GM12878 (cell line): Measurements from ENCODE around the gene CD164L2. TPM values are rescaled to one million over a fixed set of nuclear protein-coding genes. Genes with fewer than 3 reads are reported as not detected.

ENCODE experiments used
- ATAC-seq: fragments of 200-7000 bp; cut with Tn5 transposase; 3 replicates; pipeline ENCODE4 v1.9.1; 2020; ENCODE audit warnings: mild to moderate bottlenecking, moderate library complexity
- BruUV-seq: library from RNA; stranded (reverse); fragments of 400-500 nt; replicated peaks from 2 replicates; lab custom pipeline; 2021; lab: Mats Ljungman, UMichigan
- CTCF ChIA-PET: fragments of 300-600 bp; sonication (Branson Sonifier 250); formaldehyde crosslinking; extraction: SDS; loops from one replicate; lab custom pipeline; 2021; ENCODE audit warnings: inconsistent platforms; lab: Yijun Ruan, JAX
- POLR2A ChIA-PET: fragments of 350-600 bp; formaldehyde crosslinking; extraction: SDS; loops from one replicate; lab custom pipeline; 2021; ENCODE audit warnings: inconsistent platforms; lab: Charles Lee
- RAD21 ChIA-PET: fragments of 300-600 bp; sonication (Branson Sonifier 250); formaldehyde crosslinking; loops from one replicate; lab custom pipeline; 2023; ENCODE audit warnings: antibody characterized with exemption; ENCODE audit not compliant: unreplicated experiment; lab: Charles Lee
- SMC1A ChIA-PET: fragments of 300-600 bp; sonication (Branson Sonifier 250); formaldehyde crosslinking; loops from one replicate; lab custom pipeline; 2023; ENCODE audit not compliant: unreplicated experiment, uncharacterized antibody; lab: Charles Lee
- DNase-seq: peaks from one replicate; pipeline ENCODE4 v3.0.0-alpha.2; 2011; ENCODE audit warnings: low read depth, low spot score
- FAIRE-seq: peaks from 3 replicates; lab custom pipeline; 2011; peaks lifted over from hg19 to GRCh38; lab: Jason Lieb, UNC
- H2AFZ ChIP-seq: 2 replicates; pipeline ENCODE4 v1.6.0; 2011; ENCODE audit warnings: low read depth, low read length, control low read depth; ENCODE audit not compliant: control insufficient read depth
- H3K27ac ChIP-seq: 2 replicates; pipeline ENCODE4 v1.5.1; 2011; ENCODE audit warnings: control low read depth; ENCODE audit not compliant: control insufficient read depth, insufficient read depth
- H3K27me3 ChIP-seq, 2 experiments: replicated peaks in 1 of 2; 2 replicates each; pipeline versions ENCODE4 v1.6.0 to v1.6.1; 2011; ENCODE audit warnings: low read length in 1 of 2; ENCODE audit not compliant: control insufficient read depth in 2 of 2, insufficient read depth in 2 of 2
- H3K36me3 ChIP-seq, 2 experiments: 2 replicates each; pipeline ENCODE4 v1.5.1; 2011; ENCODE audit warnings: low read length in 1 of 2; ENCODE audit not compliant: control insufficient read depth in 2 of 2, insufficient read depth in 2 of 2
- H3K4me1 ChIP-seq: 2 replicates; pipeline ENCODE4 v1.6.1; 2011; ENCODE audit warnings: mild to moderate bottlenecking, low read length, moderate library complexity, mixed read lengths; ENCODE audit not compliant: control insufficient read depth, insufficient read depth
- H3K4me2 ChIP-seq: 2 replicates; pipeline ENCODE4 v1.6.0; 2011; ENCODE audit warnings: control low read depth; ENCODE audit not compliant: control insufficient read depth, insufficient read depth
- H3K4me3 ChIP-seq: fragments of 200-600 bp; sonication (generic); 2 replicates; pipeline ENCODE4 v1.5.1; 2016
- H3K79me2 ChIP-seq: 2 replicates; pipeline ENCODE4 v1.6.0; 2011; ENCODE audit warnings: low read length; ENCODE audit not compliant: control insufficient read depth, insufficient read depth
- H3K9ac ChIP-seq: 2 replicates; pipeline ENCODE4 v1.8.0; 2011; ENCODE audit warnings: low read length, control low read depth, mixed read lengths; ENCODE audit not compliant: control insufficient read depth, insufficient read depth
- H3K9me3 ChIP-seq: replicated peaks from 3 replicates; pipeline ENCODE4 v1.5.1; 2011; ENCODE audit warnings: mild to moderate bottlenecking, low read length; ENCODE audit not compliant: control insufficient read depth, insufficient read depth
- H4K20me1 ChIP-seq: 2 replicates; pipeline ENCODE4 v1.6.0; 2011; ENCODE audit not compliant: control insufficient read depth, insufficient read depth
- BCL3 ChIP-seq: IDR thresholded peaks from 2 replicates; pipeline ENCODE4 v1.6.1; 2011; ENCODE audit warnings: borderline replicate concordance, low read depth, mild to moderate bottlenecking, moderate library complexity, low read length; ENCODE audit not compliant: insufficient read depth, poor library complexity, severe bottlenecking
- CHD4 ChIP-seq: fragments of 200-600 bp; sonication (generic); IDR thresholded peaks from 2 replicates; pipeline ENCODE4 v1.6.1; 2016; ENCODE audit warnings: mild to moderate bottlenecking
- DPF2 ChIP-seq: fragments of 450-650 bp; IDR thresholded peaks from 2 replicates; pipeline ENCODE4 v1.6.1; 2017; ENCODE audit warnings: mild to moderate bottlenecking
- HDAC2 ChIP-seq: fragments of 200-600 bp; sonication (generic); IDR thresholded peaks from 2 replicates; pipeline ENCODE4 v1.6.1; 2017
- IKZF1 ChIP-seq: fragments of 450-650 bp; conservative IDR thresholded peaks from 2 replicates; pipeline ENCODE4 v1.6.1; 2017; ENCODE audit warnings: antibody characterized with exemption, mild to moderate bottlenecking
- NFXL1 ChIP-seq: fragments of 450-650 bp; IDR thresholded peaks from 2 replicates; pipeline ENCODE4 v1.6.1; 2017; ENCODE audit warnings: antibody characterized with exemption, mild to moderate bottlenecking, borderline replicate concordance
- NFYA ChIP-seq: IDR thresholded peaks from 2 replicates; pipeline ENCODE4 v1.6.1; 2011; ENCODE audit warnings: low read depth, mild to moderate bottlenecking, low read length, improper control_type of control experiment, borderline replicate concordance
- POU2F2 ChIP-seq: IDR thresholded peaks from 3 replicates; pipeline ENCODE4 v1.6.1; 2011; ENCODE audit warnings: low read depth, mild to moderate bottlenecking, low read length, borderline replicate concordance
- WGBS: methylation state at CpG from one replicate; pipeline ENCODE4 v1.1.6; 2016; ENCODE audit warnings: low lambda C conversion rate; ENCODE audit not compliant: insufficient replicate concordance, insufficient coverage; ENCODE audit errors: missing lambda C conversion rate; 5-methylcytosine and 5-hydroxymethylcytosine counted together
- in situ Hi-C: fragments of 300-500 bp; cut with MboI; formaldehyde crosslinking; loops from 9 replicates; pipeline ENCODE4 v1.14.3; 2018; ENCODE audit warnings: mixed read lengths
- intact Hi-C: fragments of 100-400 bp; cut with micrococcal nuclease; formaldehyde crosslinking; loops from one replicate; pipeline ENCODE4 v1.14.2; 2022; ENCODE audit not compliant: unreplicated experiment
- polyA plus RNA-seq, 11 experiments: library from polyadenylated mRNA; depleted of rRNA in 4 of 11; unstranded in 6 of 11; stranded (reverse) in 5 of 11; fragments of >200 nt; fragmentation: Nextera tagmentation in 4 of 11; fragmentation: Illumina TruSeq in 1 of 11; extraction: Ambion mirVana in 4 of 11; extraction: Trizol in 1 of 11; gene quantifications; 1 replicate in 1 of 11; 2 replicates in 10 of 11; pipeline versions ENCODE4 v1.2.1 to v1.2.3, GENCODE V29; 2011 to 2016; ENCODE audit warnings: inconsistent platforms in 2 of 11, missing spikeins in 2 of 11, low read depth in 1 of 11
- total RNA-seq, 4 experiments: library from RNA; depleted of rRNA in 3 of 4; stranded (reverse); fragments of >200 nt in 3 of 4; fragmentation: Illumina TruSeq in 1 of 4; extraction: Trizol in 1 of 4; gene quantifications; 2 replicates each; pipeline versions ENCODE4 v1.2.1 to v1.2.3, GENCODE V29; 2013 to 2021
- TF ChIP-seq, protein P1 (sequence below): fragments of 450-650 bp; IDR thresholded peaks from 2 replicates; pipeline ENCODE4 v1.6.1; 2017; ENCODE audit warnings: low read depth, mild to moderate bottlenecking, moderate library complexity
- TF ChIP-seq, protein P2 (sequence below): fragments of 450-650 bp; IDR thresholded peaks from 2 replicates; pipeline ENCODE4 v1.6.1; 2016; ENCODE audit warnings: mild to moderate bottlenecking
- TF ChIP-seq, protein P3 (sequence below): fragments of 150-350 bp; IDR thresholded peaks from 2 replicates; pipeline ENCODE4 v1.6.1; 2014; ENCODE audit warnings: mild to moderate bottlenecking, low read depth, low read length
- TF ChIP-seq, protein P4 (sequence below): fragments of 450-650 bp; IDR thresholded peaks from 2 replicates; pipeline ENCODE4 v1.6.1; 2016; ENCODE audit warnings: mild to moderate bottlenecking, moderate library complexity, borderline replicate concordance

Gene CD164L2
- total and polyA plus RNA-seq, 10 of the 15 experiments (the other 5 are each of a cell fraction or from before 2014, with no cell fraction given), result not detected

GRCh38 chr1:27368869-27369582 lies 14.1 kb downstream of the CD164L2 start:
- in situ Hi-C loops, result no loop called here
- DNase-seq (no peak), FAIRE-seq (no peak), ATAC-seq (peak; percentile 8)
- 63% methylated on average over 13 of the region's 13 CpGs for WGBS
- H3K4me2 ChIP-seq, result no peak overlapping the region; the same call in 1 of the 2 replicates
- no peaks in the 10 kb centered on the region; the same call in 1 of the 2 replicates for H4K20me1 ChIP-seq
- no peaks in the 10 kb centered on the region for H3K36me3 ChIP-seq
- intact Hi-C loops, result loop anchor here (5.0 kb wide), 1 partner anchor 47 kb away; the partner anchor contains the start of gene TMEM222
- H3K27me3 ChIP-seq, result no peaks in the 10 kb centered on the region
- H3K9ac ChIP-seq, result no peak overlapping the region
- H3K79me2 ChIP-seq, result no peaks in the 10 kb centered on the region
- H3K4me1 ChIP-seq, result peaks cover 15% of the 10 kb centered on the region
- no TSS peak for BruUV-seq
- RAD21 ChIA-PET, result interaction anchor here (0.7 to 0.8 kb wide), 2 partner anchors 9 to 18 kb away, joined by 3 read pairs; no protein-coding TSS in a partner anchor
- no peak overlapping the region for H2AFZ ChIP-seq
- POLR2A ChIA-PET, result interaction anchor here (0.7 kb wide), 1 partner anchor 9 kb away, joined by 5 read pairs; no protein-coding TSS in a partner anchor
- H3K9me3 ChIP-seq, result no peaks in the 10 kb centered on the region
- no peak overlapping the region for H3K4me3 ChIP-seq
- CTCF ChIA-PET, result interaction anchor here (0.6 to 4.7 kb wide), 8 partner anchors 11 to 131 kb away, joined by 3 to 40 read pairs (median 4); no protein-coding TSS in a partner anchor
- SMC1A ChIA-PET, result no interaction called here
- no peak overlapping the region for H3K27ac ChIP-seq
- TF ChIP-seq BCL3 (no peak), NFXL1 (no peak), IKZF1 (no peak), POU2F2 (no peak), HDAC2 (no peak), DPF2 (peak; percentile 55; the same call in 1 of the 2 replicates), NFYA (no peak), CHD4 (no peak)
- TF ChIP-seq, protein P1, sequence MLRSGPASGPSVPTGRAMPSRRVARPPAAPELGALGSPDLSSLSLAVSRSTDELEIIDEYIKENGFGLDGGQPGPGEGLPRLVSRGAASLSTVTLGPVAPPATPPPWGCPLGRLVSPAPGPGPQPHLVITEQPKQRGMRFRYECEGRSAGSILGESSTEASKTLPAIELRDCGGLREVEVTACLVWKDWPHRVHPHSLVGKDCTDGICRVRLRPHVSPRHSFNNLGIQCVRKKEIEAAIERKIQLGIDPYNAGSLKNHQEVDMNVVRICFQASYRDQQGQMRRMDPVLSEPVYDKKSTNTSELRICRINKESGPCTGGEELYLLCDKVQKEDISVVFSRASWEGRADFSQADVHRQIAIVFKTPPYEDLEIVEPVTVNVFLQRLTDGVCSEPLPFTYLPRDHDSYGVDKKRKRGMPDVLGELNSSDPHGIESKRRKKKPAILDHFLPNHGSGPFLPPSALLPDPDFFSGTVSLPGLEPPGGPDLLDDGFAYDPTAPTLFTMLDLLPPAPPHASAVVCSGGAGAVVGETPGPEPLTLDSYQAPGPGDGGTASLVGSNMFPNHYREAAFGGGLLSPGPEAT, result no peak
- TF ChIP-seq, protein P2, sequence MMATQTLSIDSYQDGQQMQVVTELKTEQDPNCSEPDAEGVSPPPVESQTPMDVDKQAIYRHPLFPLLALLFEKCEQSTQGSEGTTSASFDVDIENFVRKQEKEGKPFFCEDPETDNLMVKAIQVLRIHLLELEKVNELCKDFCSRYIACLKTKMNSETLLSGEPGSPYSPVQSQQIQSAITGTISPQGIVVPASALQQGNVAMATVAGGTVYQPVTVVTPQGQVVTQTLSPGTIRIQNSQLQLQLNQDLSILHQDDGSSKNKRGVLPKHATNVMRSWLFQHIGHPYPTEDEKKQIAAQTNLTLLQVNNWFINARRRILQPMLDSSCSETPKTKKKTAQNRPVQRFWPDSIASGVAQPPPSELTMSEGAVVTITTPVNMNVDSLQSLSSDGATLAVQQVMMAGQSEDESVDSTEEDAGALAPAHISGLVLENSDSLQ, result no peak
- TF ChIP-seq, protein P3, sequence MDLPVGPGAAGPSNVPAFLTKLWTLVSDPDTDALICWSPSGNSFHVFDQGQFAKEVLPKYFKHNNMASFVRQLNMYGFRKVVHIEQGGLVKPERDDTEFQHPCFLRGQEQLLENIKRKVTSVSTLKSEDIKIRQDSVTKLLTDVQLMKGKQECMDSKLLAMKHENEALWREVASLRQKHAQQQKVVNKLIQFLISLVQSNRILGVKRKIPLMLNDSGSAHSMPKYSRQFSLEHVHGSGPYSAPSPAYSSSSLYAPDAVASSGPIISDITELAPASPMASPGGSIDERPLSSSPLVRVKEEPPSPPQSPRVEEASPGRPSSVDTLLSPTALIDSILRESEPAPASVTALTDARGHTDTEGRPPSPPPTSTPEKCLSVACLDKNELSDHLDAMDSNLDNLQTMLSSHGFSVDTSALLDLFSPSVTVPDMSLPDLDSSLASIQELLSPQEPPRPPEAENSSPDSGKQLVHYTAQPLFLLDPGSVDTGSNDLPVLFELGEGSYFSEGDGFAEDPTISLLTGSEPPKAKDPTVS, result no peak
- TF ChIP-seq, protein P4, sequence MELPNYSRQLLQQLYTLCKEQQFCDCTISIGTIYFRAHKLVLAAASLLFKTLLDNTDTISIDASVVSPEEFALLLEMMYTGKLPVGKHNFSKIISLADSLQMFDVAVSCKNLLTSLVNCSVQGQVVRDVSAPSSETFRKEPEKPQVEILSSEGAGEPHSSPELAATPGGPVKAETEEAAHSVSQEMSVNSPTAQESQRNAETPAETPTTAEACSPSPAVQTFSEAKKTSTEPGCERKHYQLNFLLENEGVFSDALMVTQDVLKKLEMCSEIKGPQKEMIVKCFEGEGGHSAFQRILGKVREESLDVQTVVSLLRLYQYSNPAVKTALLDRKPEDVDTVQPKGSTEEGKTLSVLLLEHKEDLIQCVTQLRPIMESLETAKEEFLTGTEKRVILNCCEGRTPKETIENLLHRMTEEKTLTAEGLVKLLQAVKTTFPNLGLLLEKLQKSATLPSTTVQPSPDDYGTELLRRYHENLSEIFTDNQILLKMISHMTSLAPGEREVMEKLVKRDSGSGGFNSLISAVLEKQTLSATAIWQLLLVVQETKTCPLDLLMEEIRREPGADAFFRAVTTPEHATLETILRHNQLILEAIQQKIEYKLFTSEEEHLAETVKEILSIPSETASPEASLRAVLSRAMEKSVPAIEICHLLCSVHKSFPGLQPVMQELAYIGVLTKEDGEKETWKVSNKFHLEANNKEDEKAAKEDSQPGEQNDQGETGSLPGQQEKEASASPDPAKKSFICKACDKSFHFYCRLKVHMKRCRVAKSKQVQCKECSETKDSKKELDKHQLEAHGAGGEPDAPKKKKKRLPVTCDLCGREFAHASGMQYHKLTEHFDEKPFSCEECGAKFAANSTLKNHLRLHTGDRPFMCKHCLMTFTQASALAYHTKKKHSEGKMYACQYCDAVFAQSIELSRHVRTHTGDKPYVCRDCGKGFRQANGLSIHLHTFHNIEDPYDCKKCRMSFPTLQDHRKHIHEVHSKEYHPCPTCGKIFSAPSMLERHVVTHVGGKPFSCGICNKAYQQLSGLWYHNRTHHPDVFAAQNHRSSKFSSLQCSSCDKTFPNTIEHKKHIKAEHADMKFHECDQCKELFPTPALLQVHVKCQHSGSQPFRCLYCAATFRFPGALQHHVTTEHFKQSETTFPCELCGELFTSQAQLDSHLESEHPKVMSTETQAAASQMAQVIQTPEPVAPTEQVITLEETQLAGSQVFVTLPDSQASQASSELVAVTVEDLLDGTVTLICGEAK, result no peak
